Adrenal gland (tissue), 12 donors: ENCODE measurements around the gene BFSP1. TPM values are rescaled to one million over a fixed set of nuclear protein-coding genes. Genes with fewer than 3 reads are reported as not detected.

Source experiments
- DNase-seq, 7 donors: peaks; one replicate each; pipeline ENCODE4 v3.0.0-alpha.2; 2019 to 2020
- H3K27ac ChIP-seq, 5 donors: fragments of 200-600 bp; sonication (generic) in 4 of 5; 1 replicate in 3 of 5; 2 replicates in 2 of 5; pipeline versions ENCODE4 v1.5.1 to v1.8.0; 2016 to 2020; ENCODE audit warnings: mild to moderate bottlenecking in 1 of 5
- H3K27me3 ChIP-seq: fragments of 200-600 bp; 2 replicates; pipeline ENCODE4 v1.8.0; 2021
- H3K36me3 ChIP-seq, 2 donors: fragments of 200-600 bp; replicated peaks in 1 of 2; 1 replicate in 1 of 2; 2 replicates in 1 of 2; pipeline versions ENCODE4 v1.5.1 to v1.8.0; 2018 to 2022
- H3K4me1 ChIP-seq, 2 donors: fragments of 200-600 bp; replicated peaks in 1 of 2; 1 replicate in 1 of 2; 2 replicates in 1 of 2; pipeline versions ENCODE4 v1.5.1 to v1.8.0; 2018 to 2021
- H3K4me3 ChIP-seq, 4 donors: fragments of 200-600 bp; sonication (generic) in 3 of 4; one replicate each; pipeline ENCODE4 v1.5.1; 2016 to 2018
- H3K9me3 ChIP-seq, 3 donors: fragments of 200-600 bp; sonication (generic) in 1 of 3; replicated peaks in 1 of 3; 1 replicate in 2 of 3; 2 replicates in 1 of 3; pipeline versions ENCODE4 v1.5.1 to v1.8.0; 2016 to 2021
- CTCF ChIP-seq, 6 experiments: fragments of 450-650 bp in 4 of 6; fragments of 200-600 bp in 2 of 6; sonication (generic) in 1 of 6; IDR thresholded peaks; 1 replicate in 5 of 6; 2 replicates in 1 of 6; pipeline versions ENCODE4 v1.5.1 to v1.8.0; 2016 to 2021; ENCODE audit warnings: antibody characterized with exemption in 6 of 6, mild to moderate bottlenecking in 2 of 6, moderate library complexity in 1 of 6
- POLR2A ChIP-seq, 2 donors: fragments of 450-650 bp; IDR thresholded peaks; one replicate each; pipeline ENCODE4 v1.6.1; 2017; ENCODE audit warnings: antibody characterized with exemption in 2 of 2, mild to moderate bottlenecking in 2 of 2, moderate library complexity in 1 of 2
- WGBS, 4 donors: extraction: QIAGEN DNeasy Blood & Tissue Kit in 2 of 4; methylation state at CpG; one replicate each; pipeline versions ENCODE4 v1.1.5 to v1.1.7; 2013 to 2017; 5-methylcytosine and 5-hydroxymethylcytosine counted together
- intact Hi-C, 2 donors: fragments of 100-400 bp; cut with DNase I; formaldehyde crosslinking; loops; one replicate each; pipeline versions ENCODE4 v1.14.1 to v1.15.0; 2022 to 2023
- polyA plus RNA-seq, 3 donors: library from polyadenylated mRNA; stranded (reverse); fragments of 200-250 nt in 2 of 3; fragments of 350-450 nt in 1 of 3; fragmentation: Illumina TruSeq in 1 of 3; extraction: RNeasy Lipid Tissue Mini Kit (QIAGEN cat#74804) in 1 of 3; gene quantifications; one replicate each; pipeline ENCODE4 v1.2.3, GENCODE V29; 2013 to 2014
- total RNA-seq, 9 donors: library from RNA; depleted of rRNA in 4 of 9; stranded (reverse); fragments of >200 nt in 4 of 9; fragments of 120-200 nt in 1 of 9; fragmentation: NEBNext Ultra II Directional in 1 of 9; extraction: Animal tissue kit (Norgen Biotek cat#: 25700) in 1 of 9; gene quantifications; one replicate each; pipeline versions ENCODE4 v1.1.0 to v1.2.4, GENCODE V29; 2013 to 2023
- donor health status: healthy with polysubstance abuse.
- donor health status: Bipolar disorder and iron deficiency.
- donor health status: DM: yes; HTN: yes; CAD: no.
- donor health status: DM: no; HTN: no; CAD: no.
- donor health status: DM: no; HTN: no; CAD: no.
- donor health status: DM: yes; HTN: yes; CAD: no.

The BFSP1 gene
- total and polyA plus RNA-seq, 12 donors: 0.39 to 18.5 (median 2.2) TPM

GRCh38 chr20:17499041-17499440 lies 32.1 kb downstream of the BFSP1 start:
- Histone ChIP-seq H3K4me1 (no peaks in the 10 kb centered on the region), H3K36me3 (no peaks in the 10 kb centered on the region), H3K27ac (no peak overlapping the region), H3K4me3 (no peak overlapping the region), H3K9me3 (no peaks in the 10 kb centered on the region), H3K27me3 (no peaks in the 10 kb centered on the region)
- 65 to 74% (median 70%) methylated on average over 5 of the region's 5 CpGs for WGBS, 4 donors
- no peak for TF ChIP-seq POLR2A (IDR thresholded peaks at IDR 0.05)
- no peak for TF ChIP-seq CTCF (IDR thresholded peaks at IDR 0.05)
- intact Hi-C loops: no loop called here
- no peak for DNase-seq

- DNase-seq: no peak
- Histone ChIP-seq H3K4me1 (no peaks in the 10 kb centered on the region), H3K27me3 (no peaks in the 10 kb centered on the region), H3K36me3 (no peaks in the 10 kb centered on the region), H3K9me3 (no peaks in the 10 kb centered on the region), H3K4me3 (no peak overlapping the region), H3K27ac (no peak overlapping the region)
- intact Hi-C loops: no loop called here
- WGBS, 4 donors: 84 to 95% (median 88%) methylated on average over 13 of the region's 13 CpGs
- TF ChIP-seq POLR2A (IDR thresholded peaks at IDR 0.05) (no peak), CTCF (IDR thresholded peaks at IDR 0.05) (no peak)
Measured at GRCh38 chr20:17498641-17499040, 32.5 kb downstream of the BFSP1 start.

- H3K4me1 ChIP-seq: no peaks in the 10 kb centered on the region
- no peak overlapping the region for H3K4me3 ChIP-seq
- H3K9me3 ChIP-seq: no peaks in the 10 kb centered on the region
- TF ChIP-seq CTCF (IDR thresholded peaks at IDR 0.05) (no peak), POLR2A (IDR thresholded peaks at IDR 0.05) (no peak)
- DNase-seq: no peak
- WGBS, 4 donors: 52 to 62% (median 55%) methylated on average over 9 to 11 of the region's 11 CpGs
- no peak overlapping the region for H3K27ac ChIP-seq
- intact Hi-C loops: no loop called here
- no peaks in the 10 kb centered on the region for H3K36me3 ChIP-seq
- H3K27me3 ChIP-seq: no peaks in the 10 kb centered on the region
Measured at GRCh38 chr20:17497821-17498580, 33.2 kb downstream of the BFSP1 start.

- DNase-seq: no peak
- 88 to 96% (median 93%) methylated on average over 9 of the region's 9 CpGs for WGBS, 4 donors
Measured at GRCh38 chr20:17495826-17496225, 35.4 kb downstream of the BFSP1 start.

More at GRCh38 chr20:17495826-17496225, 35.4 kb downstream of the BFSP1 start:
- H3K4me1 ChIP-seq: no peaks in the 10 kb centered on the region
- no peak overlapping the region for H3K27ac ChIP-seq
- H3K9me3 ChIP-seq: no peaks in the 10 kb centered on the region
- intact Hi-C loops: no loop called here
- TF ChIP-seq CTCF (IDR thresholded peaks at IDR 0.05) (no peak), POLR2A (IDR thresholded peaks at IDR 0.05) (no peak)
- no peak overlapping the region for H3K4me3 ChIP-seq
- H3K36me3 ChIP-seq: no peaks in the 10 kb centered on the region
- H3K27me3 ChIP-seq: no peaks in the 10 kb centered on the region
